ENCODE data around the gene RPL12.

The RPL12 gene

DNA sequence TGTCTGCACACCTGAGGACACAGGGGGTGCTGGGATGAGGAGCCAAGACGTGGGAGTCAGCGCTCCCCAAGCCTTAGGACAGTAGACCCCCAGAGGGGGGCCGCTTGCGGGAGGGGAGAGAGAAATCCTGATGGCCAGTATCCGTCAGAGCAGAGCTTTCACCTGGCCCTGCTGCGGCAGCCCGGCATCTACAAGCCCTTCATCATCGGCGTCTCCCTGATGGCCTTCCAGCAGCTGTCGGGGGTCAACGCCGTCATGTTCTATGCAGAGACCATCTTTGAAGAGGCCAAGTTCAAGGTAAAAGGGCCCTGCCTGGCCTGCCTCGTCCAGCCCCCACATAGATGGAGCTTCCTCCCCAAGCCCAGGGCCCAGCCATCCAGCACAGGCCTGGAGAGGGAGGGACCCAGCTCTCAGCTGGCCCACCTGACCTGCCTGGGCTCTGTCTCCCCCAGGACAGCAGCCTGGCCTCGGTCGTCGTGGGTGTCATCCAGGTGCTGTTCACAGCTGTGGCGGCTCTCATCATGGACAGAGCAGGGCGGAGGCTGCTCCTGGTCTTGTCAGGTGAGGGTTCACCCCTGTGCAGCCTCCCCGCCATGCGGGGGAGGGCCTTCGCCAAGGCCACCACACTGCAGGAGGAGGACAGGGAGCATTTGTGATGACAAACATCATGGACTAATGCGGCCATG is 47.6 kb downstream of the RPL12 start:
- no peak for DNase-seq (ENCODE audit: low spot score)

DNA sequence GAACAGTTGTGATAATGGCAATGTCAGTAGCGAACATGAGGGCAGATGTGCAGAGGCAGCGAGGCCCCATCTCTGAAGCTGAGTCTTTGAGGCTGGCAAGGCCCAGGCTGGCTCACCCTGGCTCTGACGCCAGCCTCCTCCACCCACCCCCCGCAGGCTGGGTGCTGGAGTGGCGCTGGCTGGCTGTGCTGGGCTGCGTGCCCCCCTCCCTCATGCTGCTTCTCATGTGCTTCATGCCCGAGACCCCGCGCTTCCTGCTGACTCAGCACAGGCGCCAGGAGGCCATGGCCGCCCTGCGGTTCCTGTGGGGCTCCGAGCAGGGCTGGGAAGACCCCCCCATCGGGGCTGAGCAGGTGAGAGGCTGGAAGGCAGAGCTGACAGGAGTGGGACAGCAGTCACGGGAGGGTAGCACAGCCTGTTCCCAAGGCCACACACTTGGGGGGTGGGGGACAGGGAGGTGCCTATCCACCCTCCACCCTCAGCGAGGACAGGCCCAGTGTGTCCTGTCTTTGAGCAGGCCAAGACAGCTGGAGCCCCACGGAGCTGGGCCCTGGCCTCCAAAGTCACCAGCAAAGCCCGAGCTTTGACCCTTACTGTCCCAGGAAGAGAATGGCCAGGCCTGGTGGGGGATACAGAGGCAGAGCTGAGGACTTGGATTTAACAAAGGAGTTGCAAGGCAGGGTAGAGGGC is 48.7 kb downstream of the RPL12 start:
- no peak for DNase-seq (ENCODE audit: low spot score)

DNA sequence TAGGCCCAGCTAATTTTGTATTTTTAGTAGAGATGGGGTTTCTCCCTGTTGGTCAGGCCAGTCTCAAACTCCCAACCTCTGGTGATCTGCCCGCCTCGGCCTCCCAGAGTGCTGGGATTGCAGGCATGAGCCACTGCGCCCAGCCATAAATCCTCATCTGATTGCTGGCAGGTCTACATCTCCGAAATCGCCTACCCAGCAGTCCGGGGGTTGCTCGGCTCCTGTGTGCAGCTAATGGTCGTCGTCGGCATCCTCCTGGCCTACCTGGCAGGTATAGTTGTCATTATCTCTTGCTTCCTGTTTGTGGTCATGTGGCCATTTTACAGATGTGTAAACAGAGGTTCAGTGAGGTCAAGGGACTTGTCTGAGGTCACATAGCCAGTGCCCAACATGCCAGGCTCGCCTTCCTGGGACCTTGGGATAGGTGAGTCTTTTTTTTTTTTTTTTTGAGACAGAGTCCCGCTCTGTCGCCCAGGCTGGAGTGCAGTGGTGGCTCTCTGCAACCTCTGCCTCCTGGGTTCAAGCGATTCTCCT is 51.4 kb downstream of the RPL12 start:
- no peak for DNase-seq (ENCODE audit: low spot score)

DNA sequence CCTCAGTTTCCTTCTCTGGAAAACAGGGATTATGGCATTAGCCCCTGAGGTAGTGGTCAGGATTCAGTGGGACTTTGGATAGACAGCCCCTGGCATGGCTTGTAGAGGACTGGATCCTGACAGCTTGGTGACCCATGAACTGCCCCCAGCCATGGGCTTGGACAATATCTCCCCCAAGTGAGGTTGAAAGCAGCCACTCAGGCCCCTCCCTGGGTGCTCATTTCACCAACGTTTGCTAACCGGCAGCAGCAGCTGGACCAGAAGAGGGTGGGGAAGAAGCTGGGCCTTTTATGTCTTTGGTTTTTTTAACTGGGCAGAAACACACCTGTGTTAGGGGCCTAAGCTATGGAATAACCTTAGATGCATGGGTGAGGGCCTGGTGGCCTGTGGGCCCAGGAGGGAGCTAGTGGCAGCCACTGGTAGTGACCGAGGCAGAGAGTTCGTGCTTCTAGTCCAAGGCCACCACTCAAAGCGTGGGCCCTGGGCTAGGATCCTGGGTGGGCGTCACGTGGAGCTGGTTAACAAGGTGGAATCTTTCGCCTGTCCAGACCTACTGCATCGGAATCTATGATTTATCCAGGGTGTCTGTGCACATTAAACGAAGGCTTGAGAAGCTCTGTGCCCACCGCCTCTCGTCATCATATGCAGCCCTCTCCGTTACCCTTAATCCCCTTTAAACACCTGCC is 52.3 kb downstream of the RPL12 start:
- DNase-seq (ENCODE audit: low spot score) = no peak

DNA sequence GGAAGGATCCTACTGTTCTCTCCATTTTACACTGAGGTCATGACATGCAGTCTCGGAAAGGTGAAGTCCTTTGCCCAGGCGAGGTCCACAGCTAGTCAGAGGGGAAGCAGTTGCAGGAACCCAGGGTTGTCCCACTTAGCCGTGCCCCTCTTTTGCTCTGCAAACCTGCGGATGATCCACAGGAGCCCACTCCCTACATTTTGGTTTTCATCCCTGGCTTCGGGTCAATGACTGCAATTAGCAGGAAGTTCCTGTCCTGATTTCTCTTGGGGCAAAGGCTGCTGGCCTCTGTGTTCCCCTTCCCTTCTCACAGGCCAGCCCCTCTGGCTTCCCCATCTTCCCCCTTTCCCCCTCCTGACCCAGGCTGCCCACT is 52.9 kb downstream of the RPL12 start:
- DNase-seq (ENCODE audit: low spot score) = no peak

All from pons (tissue), 1 donor.